Measurements from ENCODE around the gene CNPY1. TPM values are rescaled to one million over a fixed set of nuclear protein-coding genes. Genes with fewer than 3 reads are reported as not detected.

The CNPY1 gene
- polyA plus RNA-seq, 1 donor from 2014 or later, result 0.36 TPM

DNA sequence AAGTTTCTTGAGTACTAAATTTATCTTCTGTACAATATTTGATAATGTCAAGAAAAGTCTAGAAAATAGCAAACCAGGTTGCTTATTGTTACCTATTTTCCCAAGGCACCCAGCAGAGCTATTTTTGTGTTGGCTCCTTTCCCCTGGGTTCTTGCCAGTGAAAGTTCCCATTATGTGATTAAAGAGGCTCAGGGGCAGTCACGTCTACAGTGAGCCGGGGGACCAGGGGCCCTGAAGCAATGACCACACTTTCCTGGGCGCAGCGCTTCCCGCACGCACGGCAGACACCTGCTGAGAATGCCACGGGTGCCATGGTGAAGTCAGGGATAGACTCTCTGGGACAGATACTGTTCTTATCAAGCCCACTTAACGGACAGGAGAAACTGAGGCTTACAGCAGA, 10.4 kb upstream of the CNPY1 start:
- H3K4me3 ChIP-seq (ENCODE audit: low read length), result no peak overlapping the region

GRCh38 chr7:155555116-155555695, 8.8 kb upstream of the CNPY1 start:
- no peak overlapping the region for H3K27ac ChIP-seq (ENCODE audit: low read length)
- no peak overlapping the region for H3K4me3 ChIP-seq (ENCODE audit: low read length)
- no peak overlapping the region for H3K4me2 ChIP-seq (ENCODE audit: low read length)
- H3F3A ChIP-seq (ENCODE audit: insufficient read depth, low read length, poor library complexity, severe bottlenecking), result no peaks in the 10 kb centered on the region
- H3K27me3 ChIP-seq (ENCODE audit: insufficient read depth, low read depth, low read length), result no peaks in the 10 kb centered on the region
- no peaks in the 10 kb centered on the region for H4K20me1 ChIP-seq (ENCODE audit: insufficient read depth)
- no peak for TF ChIP-seq MXI1 (conservative IDR thresholded peaks at IDR 0.05; ENCODE audit: poor library complexity, severe bottlenecking)
- H3K9me3 ChIP-seq (ENCODE audit: low read length), result no peaks in the 10 kb centered on the region
- H3K9me2 ChIP-seq (ENCODE audit: insufficient read depth, low read length), result no peaks in the 10 kb centered on the region
- H2AFZ ChIP-seq (ENCODE audit: low read depth, low read length), result no peak overlapping the region
- H3K9ac ChIP-seq (ENCODE audit: low read length), result no peak overlapping the region
- no peaks in the 10 kb centered on the region for H3K36me3 ChIP-seq (ENCODE audit: insufficient read depth, low read length)
- H3K79me2 ChIP-seq (replicated peaks; ENCODE audit: insufficient read depth, low read length), result no peaks in the 10 kb centered on the region

More for the DNA sequence above, 10.4 kb upstream of the CNPY1 start:
- H3K27me3 ChIP-seq (ENCODE audit: insufficient read depth, low read depth, low read length), result no peaks in the 10 kb centered on the region
- no peak overlapping the region for H3K4me2 ChIP-seq (ENCODE audit: low read length)
- H4K20me1 ChIP-seq (ENCODE audit: insufficient read depth), result no peaks in the 10 kb centered on the region
- H3F3A ChIP-seq (ENCODE audit: insufficient read depth, low read length, poor library complexity, severe bottlenecking), result no peaks in the 10 kb centered on the region
- H3K27ac ChIP-seq (ENCODE audit: low read length), result no peak overlapping the region
- TF ChIP-seq CTCF (IDR thresholded peaks at IDR 0.05; ENCODE audit: poor library complexity, severe bottlenecking) (no peak), SMC3 (conservative IDR thresholded peaks at IDR 0.05; ENCODE audit: poor library complexity) (no peak), REST (IDR thresholded peaks at IDR 0.05; ENCODE audit: borderline replicate concordance) (no peak), EZH2 (IDR thresholded peaks at IDR 0.05; ENCODE audit: borderline replicate concordance, insufficient read depth, low read length, poor library complexity, severe bottlenecking) (no peak), RAD21 (conservative IDR thresholded peaks at IDR 0.05) (no peak), TAF1 (IDR thresholded peaks at IDR 0.05; ENCODE audit: low read depth) (no peak), EP300 (conservative IDR thresholded peaks at IDR 0.05; ENCODE audit: poor library complexity, severe bottlenecking) (no peak), MXI1 (conservative IDR thresholded peaks at IDR 0.05; ENCODE audit: poor library complexity, severe bottlenecking) (no peak), POLR2AphosphoS5 (IDR thresholded peaks at IDR 0.05) (no peak)
- no peaks in the 10 kb centered on the region for H3K9me3 ChIP-seq (ENCODE audit: low read length)
- H3K36me3 ChIP-seq (ENCODE audit: insufficient read depth, low read length), result no peaks in the 10 kb centered on the region
- no peak overlapping the region for H2AFZ ChIP-seq (ENCODE audit: low read depth, low read length)
- H3K79me2 ChIP-seq (replicated peaks; ENCODE audit: insufficient read depth, low read length), result no peaks in the 10 kb centered on the region
- no peak overlapping the region for H3K9ac ChIP-seq (ENCODE audit: low read length)
- no peaks in the 10 kb centered on the region for H3K9me2 ChIP-seq (ENCODE audit: insufficient read depth, low read length)
